Stimulated activated memory B cell treated with anti-CD40 and anti-IgM and Interleukin-4, amounts not matched to agents 10 μg/mL and 1 μg/mL and 100 μg/mL, for 72 hours (primary cell): Measurements from ENCODE around the gene P2RY13.
A peak's percentile ranks its signal among the peaks of the same experiment; 100 is the strongest.

Experiments used
- ATAC-seq: fragments of 150-1000 bp; cut with Tn5 transposase; 2 replicates; pipeline ENCODE4 v1.10.0; 2021
- H3K27ac Mint-ChIP-seq: one replicate; pipeline ENCODE4 v1.8.0; 2022; ENCODE audit warnings: mild to moderate bottlenecking, mixed read lengths
- H3K27me3 Mint-ChIP-seq: one replicate; pipeline ENCODE4 v1.8.0; 2022; ENCODE audit warnings: mixed read lengths
- H3K36me3 Mint-ChIP-seq: one replicate; pipeline ENCODE4 v1.8.0; 2022; ENCODE audit warnings: mixed read lengths
- H3K4me1 Mint-ChIP-seq: one replicate; pipeline ENCODE4 v1.8.0; 2022; ENCODE audit warnings: mixed read lengths
- H3K4me3 Mint-ChIP-seq: one replicate; pipeline ENCODE4 v1.8.0; 2022; ENCODE audit warnings: mild to moderate bottlenecking, moderate library complexity, mixed read lengths
- H3K9me3 Mint-ChIP-seq: one replicate; pipeline ENCODE4 v1.8.0; 2022; ENCODE audit warnings: mixed read lengths

The P2RY13 gene

DNA sequence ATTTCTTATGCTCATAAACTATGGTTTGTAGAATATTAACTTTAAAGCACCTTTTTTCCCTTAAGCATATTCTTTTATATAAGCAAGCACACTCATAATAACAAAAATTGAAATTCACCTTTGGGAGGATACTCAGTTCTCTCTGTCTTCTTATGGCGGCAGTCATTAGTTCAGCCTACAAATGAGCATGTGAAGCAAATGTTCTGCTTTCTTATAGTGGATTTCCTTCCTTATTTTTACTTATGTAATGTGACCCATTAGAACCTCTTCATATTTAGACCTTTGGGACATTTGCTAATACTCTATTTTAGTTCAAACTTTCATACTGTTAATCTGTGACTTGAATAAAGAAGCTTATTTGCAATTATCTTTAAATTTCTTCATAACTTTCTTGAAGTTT, at the start of gene P2RY13:
P2RY13 (minus strand) TSS at position 187 of the 400 bp plus-strand sequence; CDS start at position 166, 21 bp downstream.
- no peak for ATAC-seq
- H3K9me3 Mint-ChIP-seq = no peaks in the 10 kb centered on the region
- peak within 1 kb of the TSS; percentile 42 for H3K4me3 Mint-ChIP-seq
- peak within 1 kb of the TSS; percentile 35 for H3K27ac Mint-ChIP-seq
- H3K36me3 Mint-ChIP-seq = no peaks in the 10 kb centered on the region
- peaks cover 6% of the 10 kb centered on the region for H3K4me1 Mint-ChIP-seq
- no peaks in the 10 kb centered on the region for H3K27me3 Mint-ChIP-seq

GRCh38 chr3:151377768-151378385, 48.5 kb upstream of the P2RY13 start:
- peak; percentile 62 for ATAC-seq
- peaks cover 28% of the 10 kb centered on the region for H3K4me1 Mint-ChIP-seq
- H3K9me3 Mint-ChIP-seq = no peaks in the 10 kb centered on the region
- peak overlapping the region; percentile 87 for H3K4me3 Mint-ChIP-seq
- H3K36me3 Mint-ChIP-seq = no peaks in the 10 kb centered on the region
- peak overlapping the region; percentile 93 for H3K27ac Mint-ChIP-seq
- H3K27me3 Mint-ChIP-seq = no peaks in the 10 kb centered on the region

DNA sequence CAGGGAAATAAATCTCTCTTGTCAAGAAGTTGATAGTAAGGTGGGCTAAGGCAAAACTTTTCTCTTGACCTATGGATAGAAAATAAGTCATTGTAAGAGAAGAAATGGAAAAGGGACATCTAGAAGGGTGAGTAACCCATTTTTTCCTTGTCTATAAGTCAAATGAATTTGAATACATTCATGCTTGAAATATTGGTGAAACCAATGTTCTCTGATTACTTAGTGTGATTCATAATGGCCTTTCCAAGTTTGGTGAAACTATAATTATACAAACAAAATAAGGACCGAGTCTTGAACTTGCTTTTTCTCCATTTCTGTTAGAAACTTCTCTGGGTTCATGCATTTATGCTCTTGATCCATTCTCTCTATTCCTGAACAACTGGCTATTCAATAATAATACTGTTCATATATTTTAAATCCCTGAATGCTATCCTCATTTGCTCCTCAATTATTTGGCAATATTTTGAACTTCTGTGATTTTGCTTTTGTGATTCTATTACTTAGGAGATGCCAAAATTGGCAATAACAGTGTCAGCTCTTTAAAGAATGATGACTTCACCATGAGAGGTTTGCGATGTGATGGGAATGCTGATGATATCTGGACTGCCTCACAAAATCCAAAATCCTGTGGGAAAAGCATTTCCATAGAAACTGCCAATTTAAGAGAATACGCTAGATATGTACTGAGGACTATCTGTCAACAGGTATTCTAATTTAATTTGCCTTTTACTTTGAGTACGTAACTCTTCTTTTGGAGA, 42.9 kb upstream of the P2RY13 start:
- H3K4me1 Mint-ChIP-seq = peaks cover under 1% of the 10 kb centered on the region
- ATAC-seq = no peak
- no peaks in the 10 kb centered on the region for H3K27me3 Mint-ChIP-seq
- H3K9me3 Mint-ChIP-seq = no peaks in the 10 kb centered on the region
- no peaks in the 10 kb centered on the region for H3K36me3 Mint-ChIP-seq
- H3K4me3 Mint-ChIP-seq = no peak overlapping the region
- no peak overlapping the region for H3K27ac Mint-ChIP-seq

GRCh38 chr3:151371526-151371925, 42.2 kb upstream of the P2RY13 start:
- no peaks in the 10 kb centered on the region for H3K9me3 Mint-ChIP-seq
- H3K27me3 Mint-ChIP-seq = no peaks in the 10 kb centered on the region
- no peak overlapping the region for H3K27ac Mint-ChIP-seq
- no peak overlapping the region for H3K4me3 Mint-ChIP-seq
- no peaks in the 10 kb centered on the region for H3K4me1 Mint-ChIP-seq
- H3K36me3 Mint-ChIP-seq = no peaks in the 10 kb centered on the region
- ATAC-seq = no peak

DNA sequence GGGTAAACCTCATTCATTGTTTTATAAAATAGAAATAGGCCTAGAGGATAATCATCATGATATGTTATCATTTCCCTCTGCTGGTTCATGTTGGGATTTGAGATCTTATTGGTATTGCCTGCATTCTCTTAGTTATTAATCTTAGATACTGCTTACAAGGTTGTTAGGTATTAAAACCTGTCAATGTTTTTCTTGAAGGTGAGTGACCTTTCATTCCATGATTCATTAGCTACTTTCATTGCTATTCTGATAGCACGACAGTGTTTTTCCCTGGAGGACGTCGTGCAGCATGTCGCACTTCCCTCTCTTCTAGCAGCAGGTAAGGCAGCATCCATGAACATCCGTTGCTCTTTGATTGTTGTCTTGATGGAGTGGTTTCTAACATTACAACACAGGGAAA, 38.1 kb upstream of the P2RY13 start:
- H3K4me3 Mint-ChIP-seq = no peak overlapping the region
- no peak for ATAC-seq
- H3K36me3 Mint-ChIP-seq = no peaks in the 10 kb centered on the region
- H3K27me3 Mint-ChIP-seq = no peaks in the 10 kb centered on the region
- H3K9me3 Mint-ChIP-seq = no peaks in the 10 kb centered on the region
- H3K27ac Mint-ChIP-seq = no peak overlapping the region
- no peaks in the 10 kb centered on the region for H3K4me1 Mint-ChIP-seq

GRCh38 chr3:151366993-151367392, 37.6 kb upstream of the P2RY13 start:
- H3K4me1 Mint-ChIP-seq = no peaks in the 10 kb centered on the region
- no peak overlapping the region for H3K4me3 Mint-ChIP-seq
- H3K27me3 Mint-ChIP-seq = no peaks in the 10 kb centered on the region
- H3K9me3 Mint-ChIP-seq = no peaks in the 10 kb centered on the region
- no peak for ATAC-seq
- no peak overlapping the region for H3K27ac Mint-ChIP-seq
- H3K36me3 Mint-ChIP-seq = no peaks in the 10 kb centered on the region

GRCh38 chr3:151362751-151363174, 33.4 kb upstream of the P2RY13 start:
- Mint-ChIP-seq H3K27ac (no peak overlapping the region), H3K4me1 (peaks cover under 1% of the 10 kb centered on the region), H3K27me3 (no peaks in the 10 kb centered on the region), H3K4me3 (no peak overlapping the region), H3K9me3 (no peaks in the 10 kb centered on the region), H3K36me3 (no peaks in the 10 kb centered on the region)
- no peak for ATAC-seq

GRCh38 chr3:151357463-151357850, 28.1 kb upstream of the P2RY13 start:
- Mint-ChIP-seq H3K36me3 (no peaks in the 10 kb centered on the region), H3K27ac (peak overlapping the region; percentile 41), H3K4me3 (no peak overlapping the region), H3K4me1 (peaks cover 16% of the 10 kb centered on the region), H3K27me3 (no peaks in the 10 kb centered on the region), H3K9me3 (no peaks in the 10 kb centered on the region)
- no peak for ATAC-seq

DNA sequence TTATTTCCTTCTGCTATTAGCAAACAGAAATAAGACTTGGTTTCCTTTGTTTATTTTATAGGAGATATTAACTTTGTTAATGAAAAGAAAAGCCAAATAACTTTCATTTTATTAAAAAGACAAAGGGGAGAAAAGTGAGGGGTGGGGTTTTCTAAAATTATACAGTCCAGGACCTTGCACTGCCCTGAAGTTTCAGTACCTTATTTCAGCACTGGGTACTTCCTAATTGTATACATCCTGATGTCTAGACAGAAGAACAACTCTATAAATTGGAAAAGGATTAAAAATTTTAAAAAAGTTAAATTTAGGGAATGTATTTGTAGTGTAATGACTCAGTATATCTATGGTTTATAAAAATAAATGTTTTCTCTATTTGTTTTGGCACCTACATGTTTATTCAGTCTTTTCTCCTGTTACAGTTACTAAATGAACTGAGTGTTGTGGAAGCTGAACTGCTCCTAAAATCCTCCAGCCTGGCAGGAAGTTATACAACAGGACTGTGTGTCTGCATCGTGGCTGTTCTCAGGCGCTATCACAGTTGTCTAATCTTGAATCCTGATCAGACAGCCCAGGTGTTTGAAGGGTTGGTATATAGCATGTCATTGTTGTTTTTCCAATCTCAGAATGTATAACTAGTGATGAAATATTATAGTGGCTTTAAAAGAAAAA, 27.6 kb upstream of the P2RY13 start:
- no peaks in the 10 kb centered on the region for H3K9me3 Mint-ChIP-seq
- no peak overlapping the region for H3K4me3 Mint-ChIP-seq
- peak overlapping the region; percentile 41 for H3K27ac Mint-ChIP-seq
- H3K27me3 Mint-ChIP-seq = no peaks in the 10 kb centered on the region
- no peak for ATAC-seq
- H3K4me1 Mint-ChIP-seq = peaks cover 22% of the 10 kb centered on the region
- no peaks in the 10 kb centered on the region for H3K36me3 Mint-ChIP-seq

GRCh38 chr3:151351648-151352047, 22.3 kb upstream of the P2RY13 start:
- peak overlapping the region; percentile 52 for H3K4me3 Mint-ChIP-seq
- peaks cover 30% of the 10 kb centered on the region for H3K4me1 Mint-ChIP-seq
- H3K36me3 Mint-ChIP-seq = no peaks in the 10 kb centered on the region
- H3K27ac Mint-ChIP-seq = peak overlapping the region; percentile 63
- no peaks in the 10 kb centered on the region for H3K27me3 Mint-ChIP-seq
- ATAC-seq = peak; percentile 43
- H3K9me3 Mint-ChIP-seq = no peaks in the 10 kb centered on the region

GRCh38 chr3:151351219-151351618, 21.9 kb upstream of the P2RY13 start:
- Mint-ChIP-seq H3K27ac (peak overlapping the region; percentile 63), H3K36me3 (no peaks in the 10 kb centered on the region), H3K9me3 (no peaks in the 10 kb centered on the region), H3K27me3 (peaks cover under 1% of the 10 kb centered on the region), H3K4me1 (peaks cover 29% of the 10 kb centered on the region), H3K4me3 (peak overlapping the region; percentile 52)
- peak; percentile 68 for ATAC-seq

DNA sequence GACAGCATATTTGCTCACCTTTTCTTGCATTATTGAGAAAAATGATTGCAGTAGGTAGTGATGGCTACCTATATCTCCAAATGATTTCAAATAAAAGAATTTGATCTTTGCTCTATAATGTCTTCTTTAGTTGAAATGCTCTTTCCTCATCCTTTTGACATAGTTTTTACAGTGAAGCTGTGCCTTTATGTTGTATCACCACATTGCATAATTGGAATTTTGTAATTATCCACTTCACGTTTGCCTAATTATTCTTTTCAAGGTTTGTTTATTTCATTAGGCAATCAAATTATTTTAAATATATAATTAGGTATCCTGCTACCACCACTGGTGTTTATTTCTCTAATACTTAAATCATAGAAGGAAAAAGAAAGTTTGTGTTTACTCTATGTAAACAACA, 21.3 kb upstream of the P2RY13 start:
- no peaks in the 10 kb centered on the region for H3K36me3 Mint-ChIP-seq
- no peak overlapping the region for H3K4me3 Mint-ChIP-seq
- no peak for ATAC-seq
- H3K4me1 Mint-ChIP-seq = peaks cover 35% of the 10 kb centered on the region
- peaks cover 6% of the 10 kb centered on the region for H3K27me3 Mint-ChIP-seq
- H3K27ac Mint-ChIP-seq = no peak overlapping the region
- H3K9me3 Mint-ChIP-seq = no peaks in the 10 kb centered on the region

GRCh38 chr3:151347432-151347831, 18.1 kb upstream of the P2RY13 start:
- Mint-ChIP-seq H3K27ac (no peak overlapping the region), H3K4me3 (no peak overlapping the region), H3K4me1 (peaks cover 32% of the 10 kb centered on the region), H3K36me3 (no peaks in the 10 kb centered on the region), H3K9me3 (no peaks in the 10 kb centered on the region), H3K27me3 (peaks cover 7% of the 10 kb centered on the region)
- no peak for ATAC-seq

DNA sequence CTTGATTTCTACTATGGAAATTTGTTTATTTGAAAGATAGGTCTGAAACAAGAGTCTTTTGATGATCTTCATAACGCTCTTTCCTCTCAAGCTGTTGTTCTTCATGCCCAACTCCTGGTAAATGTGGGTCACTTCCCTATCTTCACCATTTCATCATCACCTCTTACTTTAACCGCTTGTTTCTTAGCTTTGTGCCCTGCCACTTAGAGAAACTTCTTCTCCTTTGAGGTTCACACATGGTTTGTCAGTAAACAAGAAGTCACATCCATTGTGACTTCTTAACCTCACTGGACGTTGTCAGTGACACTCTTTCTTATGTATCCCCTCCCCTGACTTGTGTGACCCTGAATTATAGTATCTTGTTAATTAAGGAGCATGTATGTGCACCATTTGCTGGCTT, 16.9 kb upstream of the P2RY13 start:
- no peak overlapping the region for H3K4me3 Mint-ChIP-seq
- no peaks in the 10 kb centered on the region for H3K36me3 Mint-ChIP-seq
- H3K27me3 Mint-ChIP-seq = peaks cover 7% of the 10 kb centered on the region
- ATAC-seq = no peak
- peaks cover 21% of the 10 kb centered on the region for H3K4me1 Mint-ChIP-seq
- no peak overlapping the region for H3K27ac Mint-ChIP-seq
- no peaks in the 10 kb centered on the region for H3K9me3 Mint-ChIP-seq

DNA sequence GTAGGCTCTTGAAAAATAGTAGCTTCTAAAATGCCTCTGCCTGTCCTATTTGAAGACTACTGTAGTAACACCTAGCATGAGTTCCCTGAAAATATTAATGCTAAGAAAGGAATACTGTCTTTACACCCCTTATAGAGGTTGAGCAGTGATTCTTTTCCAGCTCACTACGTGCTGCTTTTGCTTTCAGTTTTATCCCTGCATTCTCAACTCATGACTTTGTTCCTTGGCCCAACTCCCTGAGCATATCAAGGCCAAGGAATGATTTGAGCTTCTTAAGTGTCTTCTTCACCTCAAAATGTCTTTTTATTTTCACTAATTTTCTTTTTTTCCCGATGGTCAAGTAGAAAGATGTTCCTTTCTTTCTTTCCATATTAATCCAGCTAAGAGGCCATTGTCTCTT, 16.5 kb upstream of the P2RY13 start:
- Mint-ChIP-seq H3K27me3 (peaks cover 7% of the 10 kb centered on the region), H3K27ac (no peak overlapping the region), H3K4me3 (no peak overlapping the region), H3K9me3 (no peaks in the 10 kb centered on the region), H3K4me1 (peaks cover 16% of the 10 kb centered on the region), H3K36me3 (no peaks in the 10 kb centered on the region)
- ATAC-seq = no peak

GRCh38 chr3:151331696-151332095, 2.3 kb upstream of the P2RY13 start:
- Mint-ChIP-seq H3K27ac (no peak overlapping the region), H3K27me3 (no peaks in the 10 kb centered on the region), H3K9me3 (no peaks in the 10 kb centered on the region), H3K4me3 (no peak overlapping the region), H3K4me1 (peaks cover 6% of the 10 kb centered on the region), H3K36me3 (no peaks in the 10 kb centered on the region)
- ATAC-seq = no peak
